ENCODE data around the gene USO1.

Gene USO1

GRCh38 chr4:75696071-75696470, 28.3 kb upstream of the USO1 start:
- Histone ChIP-seq H3K4me3 (ENCODE audit: low read depth in 1 of 2, low read length in 2 of 2) (no peak overlapping the region), H3K9me3 (ENCODE audit: control insufficient read depth in 1 of 2, low read length in 2 of 2) (no peaks in the 10 kb centered on the region), H3K27ac (ENCODE audit: low read length) (no peak overlapping the region), H3K27me3 (ENCODE audit: low read depth, low read length) (no peaks in the 10 kb centered on the region), H3K4me1 (ENCODE audit: control insufficient read depth in 1 of 2, insufficient read depth in 2 of 2, low read length in 2 of 2) (peaks cover 0 to 12% of the 10 kb centered on the region in 2 donors), H3K36me3 (ENCODE audit: control insufficient read depth in 1 of 2, insufficient read depth in 2 of 2, low read length in 2 of 2) (no peaks in the 10 kb centered on the region)

DNA sequence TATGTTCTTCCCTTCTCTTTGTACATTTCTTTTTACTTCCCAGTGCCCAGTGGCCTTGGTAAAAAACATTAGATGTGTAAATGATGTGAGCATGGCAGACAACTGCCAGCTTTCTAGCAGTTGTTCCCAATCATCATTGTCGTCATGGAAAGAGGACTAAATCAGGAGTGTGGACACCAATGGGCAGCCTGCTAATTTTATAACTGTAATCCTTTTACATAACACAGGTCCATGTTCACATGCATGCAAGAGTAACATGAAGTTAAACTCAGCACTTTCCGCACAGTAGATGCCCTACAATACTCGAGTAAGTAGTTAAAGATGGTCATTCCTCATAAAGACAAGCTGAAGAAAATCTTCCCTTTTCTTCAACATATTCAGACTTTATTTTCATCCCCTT, 27.8 kb upstream of the USO1 start:
- Histone ChIP-seq H3K4me3 (ENCODE audit: low read depth in 1 of 2, low read length in 2 of 2) (no peak overlapping the region), H3K36me3 (ENCODE audit: control insufficient read depth in 1 of 2, insufficient read depth in 2 of 2, low read length in 2 of 2) (no peaks in the 10 kb centered on the region), H3K27me3 (ENCODE audit: low read depth, low read length) (no peaks in the 10 kb centered on the region), H3K4me1 (ENCODE audit: control insufficient read depth in 1 of 2, insufficient read depth in 2 of 2, low read length in 2 of 2) (peaks cover 0 to 12% of the 10 kb centered on the region in 2 donors), H3K9me3 (ENCODE audit: control insufficient read depth in 1 of 2, low read length in 2 of 2) (no peaks in the 10 kb centered on the region), H3K27ac (ENCODE audit: low read length) (no peak overlapping the region)

- Histone ChIP-seq H3K27ac (ENCODE audit: low read length) (peak overlapping the region; percentile 49), H3K36me3 (ENCODE audit: control insufficient read depth in 1 of 2, insufficient read depth in 2 of 2, low read length in 2 of 2) (no peaks in the 10 kb centered on the region), H3K4me3 (ENCODE audit: low read depth in 1 of 2, low read length in 2 of 2) (no peak overlapping the region), H3K4me1 (ENCODE audit: control insufficient read depth in 1 of 2, insufficient read depth in 2 of 2, low read length in 2 of 2) (peaks cover 0 to 17% of the 10 kb centered on the region in 2 donors), H3K27me3 (ENCODE audit: low read depth, low read length) (no peaks in the 10 kb centered on the region), H3K9me3 (ENCODE audit: control insufficient read depth in 1 of 2, low read length in 2 of 2) (no peaks in the 10 kb centered on the region)
These were observed 26.0 kb upstream of the USO1 start for GRCh38 chr4:75698162-75698962.

DNA sequence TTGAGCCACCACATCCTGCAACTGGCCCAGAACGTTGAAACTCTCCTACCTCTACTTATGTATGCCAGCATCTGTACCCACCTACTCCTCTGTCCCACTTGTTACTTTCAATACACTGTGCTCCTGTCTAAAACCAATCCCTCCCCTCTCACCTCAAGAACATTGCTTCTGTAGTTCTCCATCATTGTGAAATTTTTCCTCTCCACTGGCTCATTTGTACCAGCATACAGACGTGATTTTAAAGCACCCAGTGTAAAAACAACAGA, 25.5 kb upstream of the USO1 start:
- H3K9me3 ChIP-seq (ENCODE audit: control insufficient read depth in 1 of 2, low read length in 2 of 2), result no peaks in the 10 kb centered on the region
- H3K36me3 ChIP-seq (ENCODE audit: control insufficient read depth in 1 of 2, insufficient read depth in 2 of 2, low read length in 2 of 2), result no peaks in the 10 kb centered on the region
- peaks cover 0 to 17% of the 10 kb centered on the region in 2 donors for H3K4me1 ChIP-seq (ENCODE audit: control insufficient read depth in 1 of 2, insufficient read depth in 2 of 2, low read length in 2 of 2)
- H3K4me3 ChIP-seq (ENCODE audit: low read depth in 1 of 2, low read length in 2 of 2), result no peak overlapping the region
- H3K27me3 ChIP-seq (ENCODE audit: low read depth, low read length), result no peaks in the 10 kb centered on the region
- H3K27ac ChIP-seq (ENCODE audit: low read length), result no peak overlapping the region

- no peaks in the 10 kb centered on the region for H3K27me3 ChIP-seq (ENCODE audit: low read depth, low read length)
- H3K27ac ChIP-seq (ENCODE audit: low read length), result no peak overlapping the region
- H3K36me3 ChIP-seq (ENCODE audit: control insufficient read depth in 1 of 2, insufficient read depth in 2 of 2, low read length in 2 of 2), result no peaks in the 10 kb centered on the region
- peaks cover 0 to 17% of the 10 kb centered on the region in 2 donors for H3K4me1 ChIP-seq (ENCODE audit: control insufficient read depth in 1 of 2, insufficient read depth in 2 of 2, low read length in 2 of 2)
- H3K9me3 ChIP-seq (ENCODE audit: control insufficient read depth in 1 of 2, low read length in 2 of 2), result no peaks in the 10 kb centered on the region
- H3K4me3 ChIP-seq (ENCODE audit: low read depth in 1 of 2, low read length in 2 of 2), result no peak overlapping the region
These were observed 25.1 kb upstream of the USO1 start for GRCh38 chr4:75699299-75699698.

DNA sequence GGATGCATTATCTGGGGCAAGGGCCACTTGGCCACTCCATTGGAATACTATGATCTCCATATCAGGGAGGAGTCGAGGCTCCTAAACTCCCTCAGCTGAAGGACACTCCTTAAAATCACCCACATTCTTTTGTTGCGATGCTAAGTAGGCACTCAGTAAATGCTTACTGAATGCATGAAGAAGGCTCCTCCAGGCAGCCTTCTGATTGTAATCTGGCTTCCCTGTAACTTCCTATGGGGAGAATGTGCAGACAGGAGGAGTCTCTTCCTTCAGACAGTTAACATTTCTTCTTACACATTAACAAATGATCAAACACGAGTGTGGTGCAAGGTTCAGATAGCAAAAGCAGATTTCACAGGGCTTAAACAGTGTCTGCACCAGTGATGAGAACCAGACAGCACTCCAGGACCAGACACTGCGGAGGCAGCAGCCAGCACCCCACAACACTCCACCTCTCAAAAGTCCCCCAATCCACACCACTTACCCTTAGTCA, 21.4 kb upstream of the USO1 start:
- no peak overlapping the region for H3K4me3 ChIP-seq (ENCODE audit: low read depth in 1 of 2, low read length in 2 of 2)
- no peaks in the 10 kb centered on the region for H3K9me3 ChIP-seq (ENCODE audit: control insufficient read depth in 1 of 2, low read length in 2 of 2)
- no peak overlapping the region for H3K27ac ChIP-seq (ENCODE audit: low read length)
- no peaks in the 10 kb centered on the region for H3K36me3 ChIP-seq (ENCODE audit: control insufficient read depth in 1 of 2, insufficient read depth in 2 of 2, low read length in 2 of 2)
- no peaks in the 10 kb centered on the region for H3K27me3 ChIP-seq (ENCODE audit: low read depth, low read length)
- H3K4me1 ChIP-seq (ENCODE audit: control insufficient read depth in 1 of 2, insufficient read depth in 2 of 2, low read length in 2 of 2), result peaks cover 0 to 4% of the 10 kb centered on the region in 2 donors

DNA sequence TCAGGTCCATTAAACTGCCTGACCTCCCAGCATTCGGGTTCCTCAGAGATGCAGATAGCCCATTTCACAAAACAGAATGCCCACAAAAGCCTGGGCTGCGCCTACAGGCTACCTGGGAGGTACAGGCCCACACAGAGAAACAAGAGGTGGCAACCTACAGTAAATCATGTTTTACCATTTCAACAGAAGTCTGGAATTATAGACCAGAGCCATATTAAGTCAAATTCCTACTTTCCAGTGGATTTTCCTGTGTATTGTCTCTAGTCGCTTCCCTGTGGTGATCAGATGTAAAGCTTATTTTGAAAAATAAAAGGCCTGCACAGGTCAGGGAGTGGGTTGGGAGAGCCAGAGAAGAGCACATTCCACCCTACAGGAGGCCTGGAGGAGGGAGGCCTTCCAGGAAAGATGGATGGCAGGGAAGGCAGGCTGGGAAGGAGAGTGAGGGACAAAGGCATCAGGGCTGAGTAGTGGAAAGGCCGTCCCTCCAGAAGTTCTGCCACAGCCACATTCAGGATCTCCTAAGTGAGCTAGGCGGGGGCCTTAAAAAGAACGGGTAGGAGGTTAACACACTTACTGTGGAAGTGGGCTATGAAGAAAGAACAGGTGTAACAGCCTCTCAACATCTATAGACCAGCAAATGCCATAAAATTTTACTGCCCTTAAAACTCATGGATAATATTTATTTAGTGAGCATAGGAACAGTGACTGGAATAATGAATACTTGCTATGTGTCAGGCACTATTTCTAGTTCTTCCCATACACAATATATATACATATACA, 19.0 kb upstream of the USO1 start:
- Histone ChIP-seq H3K9me3 (ENCODE audit: control insufficient read depth in 1 of 2, low read length in 2 of 2) (no peaks in the 10 kb centered on the region), H3K27me3 (ENCODE audit: low read depth, low read length) (no peaks in the 10 kb centered on the region), H3K27ac (ENCODE audit: low read length) (no peak overlapping the region), H3K4me3 (ENCODE audit: low read depth in 1 of 2, low read length in 2 of 2) (no peak overlapping the region), H3K36me3 (ENCODE audit: control insufficient read depth in 1 of 2, insufficient read depth in 2 of 2, low read length in 2 of 2) (no peaks in the 10 kb centered on the region), H3K4me1 (ENCODE audit: control insufficient read depth in 1 of 2, insufficient read depth in 2 of 2, low read length in 2 of 2) (peaks cover 0 to 4% of the 10 kb centered on the region in 2 donors)

GRCh38 chr4:75708218-75708691, 16.1 kb upstream of the USO1 start:
- H3K27ac ChIP-seq (ENCODE audit: low read length), result no peak overlapping the region

GRCh38 chr4:75710246-75710645, 14.1 kb upstream of the USO1 start:
- H3K9me3 ChIP-seq (ENCODE audit: control insufficient read depth in 1 of 2, low read length in 2 of 2), result no peaks in the 10 kb centered on the region
- no peak overlapping the region for H3K4me3 ChIP-seq (ENCODE audit: low read depth in 1 of 2, low read length in 2 of 2)
- peaks cover 0 to 11% of the 10 kb centered on the region in 2 donors for H3K4me1 ChIP-seq (ENCODE audit: control insufficient read depth in 1 of 2, insufficient read depth in 2 of 2, low read length in 2 of 2)
- H3K27ac ChIP-seq (ENCODE audit: low read length), result no peak overlapping the region
- no peaks in the 10 kb centered on the region for H3K36me3 ChIP-seq (ENCODE audit: control insufficient read depth in 1 of 2, insufficient read depth in 2 of 2, low read length in 2 of 2)
- H3K27me3 ChIP-seq (ENCODE audit: low read depth, low read length), result no peaks in the 10 kb centered on the region

More at GRCh38 chr4:75708218-75708691, 16.1 kb upstream of the USO1 start:
- no peak overlapping the region for H3K4me3 ChIP-seq (ENCODE audit: low read depth in 1 of 2, low read length in 2 of 2)
- no peaks in the 10 kb centered on the region for H3K9me3 ChIP-seq (ENCODE audit: control insufficient read depth in 1 of 2, low read length in 2 of 2)
- no peaks in the 10 kb centered on the region for H3K36me3 ChIP-seq (ENCODE audit: control insufficient read depth in 1 of 2, insufficient read depth in 2 of 2, low read length in 2 of 2)
- H3K4me1 ChIP-seq (ENCODE audit: control insufficient read depth in 1 of 2, insufficient read depth in 2 of 2, low read length in 2 of 2), result no peaks in the 10 kb centered on the region
- no peaks in the 10 kb centered on the region for H3K27me3 ChIP-seq (ENCODE audit: low read depth, low read length)

DNA sequence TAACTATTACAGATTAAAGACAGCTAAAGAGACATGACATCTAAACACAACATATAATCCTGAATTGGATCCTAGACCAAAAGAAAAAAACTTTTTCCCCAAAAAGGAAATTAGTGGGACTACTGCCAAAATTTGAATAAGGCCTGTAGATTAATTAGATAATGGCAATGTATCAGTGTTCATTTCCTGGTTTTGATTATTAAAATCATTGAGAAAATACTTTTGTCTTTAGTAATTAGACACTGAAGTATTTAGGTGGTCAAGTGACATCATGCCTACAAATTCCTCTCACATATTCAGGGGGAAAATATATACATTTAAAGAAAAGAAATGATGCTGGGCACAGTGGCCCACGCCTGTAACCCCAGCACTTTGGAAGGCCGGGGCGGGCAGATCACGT, 10.4 kb upstream of the USO1 start:
- H3K27me3 ChIP-seq (ENCODE audit: low read depth, low read length), result no peaks in the 10 kb centered on the region
- H3K4me1 ChIP-seq (ENCODE audit: control insufficient read depth in 1 of 2, insufficient read depth in 2 of 2, low read length in 2 of 2), result peaks cover 0 to 16% of the 10 kb centered on the region in 2 donors
- H3K4me3 ChIP-seq (ENCODE audit: low read depth in 1 of 2, low read length in 2 of 2), result no peak overlapping the region
- H3K36me3 ChIP-seq (ENCODE audit: control insufficient read depth in 1 of 2, insufficient read depth in 2 of 2, low read length in 2 of 2), result no peaks in the 10 kb centered on the region
- H3K27ac ChIP-seq (ENCODE audit: low read length), result no peak overlapping the region
- H3K9me3 ChIP-seq (ENCODE audit: control insufficient read depth in 1 of 2, low read length in 2 of 2), result no peaks in the 10 kb centered on the region

GRCh38 chr4:75714704-75715103, 9.7 kb upstream of the USO1 start:
- Histone ChIP-seq H3K9me3 (ENCODE audit: control insufficient read depth in 1 of 2, low read length in 2 of 2) (no peaks in the 10 kb centered on the region), H3K4me3 (ENCODE audit: low read depth in 1 of 2, low read length in 2 of 2) (no peak overlapping the region), H3K4me1 (ENCODE audit: control insufficient read depth in 1 of 2, insufficient read depth in 2 of 2, low read length in 2 of 2) (peaks cover 0 to 16% of the 10 kb centered on the region in 2 donors), H3K36me3 (ENCODE audit: control insufficient read depth in 1 of 2, insufficient read depth in 2 of 2, low read length in 2 of 2) (no peaks in the 10 kb centered on the region), H3K27ac (ENCODE audit: low read length) (no peak overlapping the region), H3K27me3 (ENCODE audit: low read depth, low read length) (no peaks in the 10 kb centered on the region)

All from muscle layer of duodenum (tissue), 2 donors.